Transverse colon (tissue), 4 donors: ENCODE results near the gene PLCH1. TPM values are rescaled to one million over a fixed set of nuclear protein-coding genes. Genes with fewer than 3 reads are reported as not detected.

ENCODE experiments used
- DNase-seq: peaks from one replicate; pipeline ENCODE4 v3.0.0-alpha.2; 2019
- H3K27ac ChIP-seq, 4 donors: fragments of 200-600 bp; sonication (generic); 2 replicates each; pipeline ENCODE4 v1.5.1; 2016 to 2018; ENCODE audit warnings: inconsistent platforms in 4 of 4
- H3K27me3 ChIP-seq: fragments of 200-600 bp; sonication (generic); 2 replicates; pipeline ENCODE4 v1.5.1; 2017; ENCODE audit warnings: inconsistent platforms
- H3K36me3 ChIP-seq, 4 donors: fragments of 200-600 bp; sonication (generic); 2 replicates each; pipeline ENCODE4 v1.5.1; 2017 to 2019; ENCODE audit warnings: inconsistent platforms in 4 of 4
- H3K4me1 ChIP-seq, 4 donors: fragments of 200-600 bp; sonication (generic); 2 replicates each; pipeline ENCODE4 v1.5.1; 2017 to 2020; ENCODE audit warnings: inconsistent platforms in 4 of 4
- H3K4me3 ChIP-seq, 4 donors: fragments of 200-600 bp; sonication (generic); 1 replicate in 1 of 4; 2 replicates in 3 of 4; pipeline versions ENCODE4 v1.5.1 to v1.6.1; 2017 to 2019; ENCODE audit warnings: inconsistent platforms in 4 of 4
- H3K9me3 ChIP-seq, 2 donors: fragments of 200-600 bp; sonication (generic); 2 replicates each; pipeline ENCODE4 v1.5.1; 2017 to 2019; ENCODE audit warnings: inconsistent platforms in 2 of 2
- EP300 ChIP-seq: sonication (generic); formaldehyde crosslinking; IDR thresholded peaks from one replicate; pipeline ENCODE4 v1.6.1; 2017; ENCODE audit warnings: antibody characterized with exemption, low read depth
- POLR2A ChIP-seq: fragments of 450-650 bp; IDR thresholded peaks from one replicate; pipeline ENCODE4 v1.6.1; 2016; ENCODE audit warnings: antibody characterized with exemption, mild to moderate bottlenecking, moderate library complexity
- POLR2AphosphoS5 ChIP-seq, 3 donors: sonication (generic); formaldehyde crosslinking; IDR thresholded peaks; one replicate each; pipeline ENCODE4 v1.6.1; 2016; ENCODE audit warnings: antibody characterized with exemption in 3 of 3
- WGBS, 2 donors: methylation state at CpG; one replicate each; pipeline ENCODE4 v1.1.5; 2018; ENCODE audit warnings: low coverage in 1 of 2; 5-methylcytosine and 5-hydroxymethylcytosine counted together
- in situ Hi-C, 4 donors: fragments of 200-750 bp; cut with MboI; loops; one replicate each; pipeline versions ENCODE4 v1.15.0 to v1.15.1; 2017; ENCODE audit warnings: low sequenced_read_pairs in 3 of 4, low pct_ligation_motif_present in 1 of 4, low pct_unique_long_range_greater_than_20kb in 1 of 4
- intact Hi-C: fragments of 100-400 bp; cut with DNase I; formaldehyde crosslinking; loops from one replicate; pipeline ENCODE4 v1.15.1; 2023; ENCODE audit warnings: low total_unique reads
- total RNA-seq, 4 donors: library from RNA; depleted of rRNA; stranded (reverse); fragments of >200 nt; gene quantifications; one replicate each; pipeline ENCODE4 v1.1.0, GENCODE V29; 2016
- TF ChIP-seq, protein P1 (sequence below), 5 experiments: fragments of 200-600 bp in 3 of 5; fragments of 450-650 bp in 2 of 5; sonication (generic) in 3 of 5; IDR thresholded peaks; 1 replicate in 2 of 5; 2 replicates in 3 of 5; pipeline ENCODE4 v1.5.1; 2016 to 2017; ENCODE audit warnings: antibody characterized with exemption in 5 of 5, inconsistent platforms in 3 of 5, mild to moderate bottlenecking in 2 of 5, moderate library complexity in 1 of 5

PLCH1 gene
- total RNA-seq, 4 donors from 2014 or later = 8.2 to 33.4 (median 8.5) TPM

- H3K27ac ChIP-seq = no peak overlapping the region
- in situ Hi-C loops = no loop called here
- no peaks in the 10 kb centered on the region for H3K27me3 ChIP-seq
- H3K4me1 ChIP-seq = peaks cover 0 to 4% (median 0%) of the 10 kb centered on the region in 4 donors
- intact Hi-C loops = no loop called here
- no peak overlapping the region for H3K4me3 ChIP-seq
- 40 to 80% methylated on average over 1 to 2 of the region's 2 CpGs for WGBS, 2 donors
- no peaks in the 10 kb centered on the region for H3K9me3 ChIP-seq
- no peaks in the 10 kb centered on the region for H3K36me3 ChIP-seq
- no peak for TF ChIP-seq EP300
- TF ChIP-seq POLR2AphosphoS5 (IDR thresholded peaks at IDR 0.05) = no peak
- no peak for TF ChIP-seq POLR2A
- TF ChIP-seq, protein P1, sequence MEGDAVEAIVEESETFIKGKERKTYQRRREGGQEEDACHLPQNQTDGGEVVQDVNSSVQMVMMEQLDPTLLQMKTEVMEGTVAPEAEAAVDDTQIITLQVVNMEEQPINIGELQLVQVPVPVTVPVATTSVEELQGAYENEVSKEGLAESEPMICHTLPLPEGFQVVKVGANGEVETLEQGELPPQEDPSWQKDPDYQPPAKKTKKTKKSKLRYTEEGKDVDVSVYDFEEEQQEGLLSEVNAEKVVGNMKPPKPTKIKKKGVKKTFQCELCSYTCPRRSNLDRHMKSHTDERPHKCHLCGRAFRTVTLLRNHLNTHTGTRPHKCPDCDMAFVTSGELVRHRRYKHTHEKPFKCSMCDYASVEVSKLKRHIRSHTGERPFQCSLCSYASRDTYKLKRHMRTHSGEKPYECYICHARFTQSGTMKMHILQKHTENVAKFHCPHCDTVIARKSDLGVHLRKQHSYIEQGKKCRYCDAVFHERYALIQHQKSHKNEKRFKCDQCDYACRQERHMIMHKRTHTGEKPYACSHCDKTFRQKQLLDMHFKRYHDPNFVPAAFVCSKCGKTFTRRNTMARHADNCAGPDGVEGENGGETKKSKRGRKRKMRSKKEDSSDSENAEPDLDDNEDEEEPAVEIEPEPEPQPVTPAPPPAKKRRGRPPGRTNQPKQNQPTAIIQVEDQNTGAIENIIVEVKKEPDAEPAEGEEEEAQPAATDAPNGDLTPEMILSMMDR (IDR thresholded peaks at IDR 0.05) = no peak
- DNase-seq = no peak
These were observed 98.2 kb downstream of the PLCH1 start for GRCh38 chr3:155646669-155647068.

GRCh38 chr3:155646128-155646527 lies 98.7 kb downstream of the PLCH1 start:
- in situ Hi-C loops = no loop called here
- no peak for DNase-seq
- Histone ChIP-seq H3K27me3 (no peaks in the 10 kb centered on the region), H3K4me3 (no peak overlapping the region), H3K36me3 (no peaks in the 10 kb centered on the region), H3K27ac (no peak overlapping the region), H3K9me3 (no peaks in the 10 kb centered on the region), H3K4me1 (no peaks in the 10 kb centered on the region)
- intact Hi-C loops = no loop called here
- TF ChIP-seq POLR2A (no peak), EP300 (no peak), POLR2AphosphoS5 (IDR thresholded peaks at IDR 0.05) (no peak)
- TF ChIP-seq, protein P1 (IDR thresholded peaks at IDR 0.05) = no peak
- 83 to 85% methylated on average over 5 of the region's 5 CpGs for WGBS, 2 donors

- intact Hi-C loops = no loop called here
- WGBS, 2 donors = 69 to 79% methylated on average over 3 to 4 of the region's 4 CpGs
- TF ChIP-seq POLR2A (no peak), EP300 (no peak)
- Histone ChIP-seq H3K9me3 (no peaks in the 10 kb centered on the region), H3K27ac (no peak overlapping the region), H3K4me1 (no peaks in the 10 kb centered on the region), H3K4me3 (no peak overlapping the region), H3K27me3 (no peaks in the 10 kb centered on the region), H3K36me3 (no peaks in the 10 kb centered on the region)
- in situ Hi-C loops = no loop called here
- DNase-seq = no peak
These were observed 101.2 kb downstream of the PLCH1 start for GRCh38 chr3:155643581-155644165.

GRCh38 chr3:155641956-155642355 lies 102.9 kb downstream of the PLCH1 start:
- Histone ChIP-seq H3K27me3 (no peaks in the 10 kb centered on the region), H3K36me3 (no peaks in the 10 kb centered on the region), H3K9me3 (no peaks in the 10 kb centered on the region), H3K4me1 (no peaks in the 10 kb centered on the region), H3K4me3 (no peak overlapping the region), H3K27ac (no peak overlapping the region)
- intact Hi-C loops = no loop called here
- no peak for TF ChIP-seq EP300
- TF ChIP-seq POLR2A = no peak
- no peak for TF ChIP-seq POLR2AphosphoS5 (IDR thresholded peaks at IDR 0.05)
- TF ChIP-seq, protein P1 (IDR thresholded peaks at IDR 0.05) = no peak
- DNase-seq = no peak
- in situ Hi-C loops = no loop called here
- WGBS, 2 donors = 68 to 88% methylated on average over 1 of the region's 1 CpG

DNA sequence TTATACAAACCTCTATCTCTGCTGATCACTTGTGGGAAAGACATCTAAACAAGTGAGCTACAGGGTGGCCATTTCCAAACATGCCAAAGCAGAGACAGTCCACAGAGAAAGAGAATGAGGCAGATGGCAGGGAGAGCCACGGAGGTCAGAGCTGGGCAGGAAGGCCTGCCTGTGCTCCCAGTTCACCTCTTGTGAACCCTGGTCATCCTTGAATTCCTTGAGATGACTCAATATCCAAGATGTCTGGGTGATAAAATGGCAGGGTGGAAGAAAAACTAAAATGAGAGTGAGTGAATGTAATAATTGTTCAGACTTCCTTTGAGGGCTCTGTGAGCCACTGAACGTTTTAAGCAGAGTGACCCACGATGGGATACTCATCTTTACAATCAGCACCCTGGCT lies 104.8 kb downstream of the PLCH1 start:
- no peaks in the 10 kb centered on the region for H3K36me3 ChIP-seq
- no peak for DNase-seq
- intact Hi-C loops (no loop called here), in situ Hi-C loops (no loop called here)
- 83 to 84% methylated on average over 1 to 3 of the region's 3 CpGs for WGBS, 2 donors
- H3K27me3 ChIP-seq = no peaks in the 10 kb centered on the region
- H3K9me3 ChIP-seq = no peaks in the 10 kb centered on the region
- TF ChIP-seq POLR2AphosphoS5 (IDR thresholded peaks at IDR 0.05) = no peak
- TF ChIP-seq POLR2A = no peak
- no peak for TF ChIP-seq EP300
- TF ChIP-seq, protein P1 (IDR thresholded peaks at IDR 0.05) = no peak
- no peak overlapping the region for H3K27ac ChIP-seq
- H3K4me3 ChIP-seq = no peak overlapping the region
- no peaks in the 10 kb centered on the region for H3K4me1 ChIP-seq
